ENCODE measurements around the gene CEP89.

CEP89 gene

DNA sequence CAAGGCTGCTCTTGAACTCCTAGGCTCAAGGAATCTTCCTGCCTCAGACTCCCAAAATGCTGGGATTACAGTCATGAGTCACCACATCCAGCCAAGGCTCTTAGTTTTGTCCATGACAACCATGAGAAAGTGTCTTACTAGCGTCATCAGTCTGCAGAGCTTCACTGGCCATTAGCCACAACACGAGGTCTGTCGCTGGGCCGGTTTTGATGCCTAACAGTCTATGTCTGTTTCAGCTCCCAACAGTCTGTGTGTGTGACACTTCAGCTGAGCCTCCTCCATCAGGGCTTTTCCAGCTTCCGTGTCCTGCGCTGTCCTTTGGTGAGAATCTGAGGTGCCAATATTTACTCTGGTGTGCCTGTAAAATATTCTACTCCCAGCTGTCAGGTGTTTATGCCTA, 47.6 kb downstream of the CEP89 start:
- Histone ChIP-seq H3K79me2 (ENCODE audit: low read length) (no peaks in the 10 kb centered on the region), H3K27ac (ENCODE audit: low read length) (no peak overlapping the region), H3K4me2 (ENCODE audit: low read depth, low read length) (no peak overlapping the region), H3K4me1 (ENCODE audit: low read length) (no peaks in the 10 kb centered on the region), H2AFZ (ENCODE audit: low read length) (no peak overlapping the region), H4K20me1 (ENCODE audit: insufficient read depth, low read length) (no peaks in the 10 kb centered on the region), H3F3A (ENCODE audit: insufficient read depth, low read length) (no peaks in the 10 kb centered on the region), H3K9ac (ENCODE audit: low read length) (no peak overlapping the region), H3K4me3 (ENCODE audit: low read length) (no peak overlapping the region), H3K27me3 (replicated peaks; ENCODE audit: insufficient read depth, low read length) (no peaks in the 10 kb centered on the region), H3K36me3 (replicated peaks; ENCODE audit: insufficient read depth, low read length) (no peaks in the 10 kb centered on the region), H3K9me3 (replicated peaks; ENCODE audit: insufficient read depth, low read length) (no peaks in the 10 kb centered on the region), H3K9me2 (replicated peaks; ENCODE audit: insufficient read depth, low read length) (no peaks in the 10 kb centered on the region)
- no peak for TF ChIP-seq EZH2 (optimal IDR thresholded peaks at IDR 0.05; ENCODE audit: low read depth, low read length)
- TF ChIP-seq, protein P1, sequence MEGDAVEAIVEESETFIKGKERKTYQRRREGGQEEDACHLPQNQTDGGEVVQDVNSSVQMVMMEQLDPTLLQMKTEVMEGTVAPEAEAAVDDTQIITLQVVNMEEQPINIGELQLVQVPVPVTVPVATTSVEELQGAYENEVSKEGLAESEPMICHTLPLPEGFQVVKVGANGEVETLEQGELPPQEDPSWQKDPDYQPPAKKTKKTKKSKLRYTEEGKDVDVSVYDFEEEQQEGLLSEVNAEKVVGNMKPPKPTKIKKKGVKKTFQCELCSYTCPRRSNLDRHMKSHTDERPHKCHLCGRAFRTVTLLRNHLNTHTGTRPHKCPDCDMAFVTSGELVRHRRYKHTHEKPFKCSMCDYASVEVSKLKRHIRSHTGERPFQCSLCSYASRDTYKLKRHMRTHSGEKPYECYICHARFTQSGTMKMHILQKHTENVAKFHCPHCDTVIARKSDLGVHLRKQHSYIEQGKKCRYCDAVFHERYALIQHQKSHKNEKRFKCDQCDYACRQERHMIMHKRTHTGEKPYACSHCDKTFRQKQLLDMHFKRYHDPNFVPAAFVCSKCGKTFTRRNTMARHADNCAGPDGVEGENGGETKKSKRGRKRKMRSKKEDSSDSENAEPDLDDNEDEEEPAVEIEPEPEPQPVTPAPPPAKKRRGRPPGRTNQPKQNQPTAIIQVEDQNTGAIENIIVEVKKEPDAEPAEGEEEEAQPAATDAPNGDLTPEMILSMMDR (IDR thresholded peaks at IDR 0.05; ENCODE audit: low read length), result no peak
- DNase-seq, result no peak

DNA sequence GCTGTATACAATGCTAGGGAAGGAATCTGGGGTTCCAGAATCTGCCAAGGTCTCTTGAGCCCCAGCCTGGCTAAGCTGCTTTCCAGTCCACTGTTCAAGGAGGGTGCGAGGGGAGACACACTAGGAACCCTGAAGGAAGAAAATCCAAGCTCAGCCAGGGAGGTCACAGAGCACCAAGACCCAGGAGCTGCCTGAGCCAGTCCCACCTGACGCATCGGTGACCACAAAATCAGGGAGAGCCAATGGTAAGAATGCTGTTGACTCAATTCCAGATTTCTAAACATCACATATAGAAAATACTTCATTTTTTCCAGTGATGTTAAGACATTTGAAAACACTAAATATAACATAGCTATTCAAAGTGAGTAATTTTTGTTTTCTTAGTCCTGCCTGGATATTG, 50.1 kb downstream of the CEP89 start:
- Histone ChIP-seq H3K9ac (ENCODE audit: low read length) (no peak overlapping the region), H3K36me3 (replicated peaks; ENCODE audit: insufficient read depth, low read length) (no peaks in the 10 kb centered on the region)

GRCh38 chr19:32919365-32919764, 52.4 kb downstream of the CEP89 start:
- no peak for DNase-seq
- H3K27ac ChIP-seq (ENCODE audit: low read length), result no peak overlapping the region
- TF ChIP-seq EZH2phosphoT487 (IDR thresholded peaks at IDR 0.05; ENCODE audit: low read length), result no peak
- TF ChIP-seq, protein P1 (IDR thresholded peaks at IDR 0.05; ENCODE audit: low read length), result no peak
- TF ChIP-seq EZH2 (optimal IDR thresholded peaks at IDR 0.05; ENCODE audit: low read depth, low read length), result no peak

More for the DNA sequence above, 50.1 kb downstream of the CEP89 start:
- Histone ChIP-seq H3K4me1 (ENCODE audit: low read length) (no peaks in the 10 kb centered on the region), H4K20me1 (ENCODE audit: insufficient read depth, low read length) (no peaks in the 10 kb centered on the region), H3K27me3 (replicated peaks; ENCODE audit: insufficient read depth, low read length) (no peaks in the 10 kb centered on the region), H3F3A (ENCODE audit: insufficient read depth, low read length) (no peaks in the 10 kb centered on the region), H3K9me3 (replicated peaks; ENCODE audit: insufficient read depth, low read length) (no peaks in the 10 kb centered on the region), H3K27ac (ENCODE audit: low read length) (no peak overlapping the region), H3K4me2 (ENCODE audit: low read depth, low read length) (no peak overlapping the region), H3K9me2 (replicated peaks; ENCODE audit: insufficient read depth, low read length) (no peaks in the 10 kb centered on the region), H3K4me3 (ENCODE audit: low read length) (no peak overlapping the region), H3K79me2 (ENCODE audit: low read length) (no peaks in the 10 kb centered on the region), H2AFZ (ENCODE audit: low read length) (no peak overlapping the region)
- TF ChIP-seq, protein P1 (IDR thresholded peaks at IDR 0.05; ENCODE audit: low read length), result no peak
- TF ChIP-seq EZH2phosphoT487 (IDR thresholded peaks at IDR 0.05; ENCODE audit: low read length), result no peak
- TF ChIP-seq EZH2 (optimal IDR thresholded peaks at IDR 0.05; ENCODE audit: low read depth, low read length), result no peak
- DNase-seq, result no peak

More at GRCh38 chr19:32919365-32919764, 52.4 kb downstream of the CEP89 start:
- H3F3A ChIP-seq (ENCODE audit: insufficient read depth, low read length), result peaks cover 12% of the 10 kb centered on the region
- no peaks in the 10 kb centered on the region for H3K9me2 ChIP-seq (replicated peaks; ENCODE audit: insufficient read depth, low read length)
- H3K4me3 ChIP-seq (ENCODE audit: low read length), result no peak overlapping the region
- H3K79me2 ChIP-seq (ENCODE audit: low read length), result no peaks in the 10 kb centered on the region
- no peaks in the 10 kb centered on the region for H4K20me1 ChIP-seq (ENCODE audit: insufficient read depth, low read length)
- H3K4me1 ChIP-seq (ENCODE audit: low read length), result peaks cover 5% of the 10 kb centered on the region; the same call in 1 of the 2 replicates
- no peak overlapping the region for H2AFZ ChIP-seq (ENCODE audit: low read length)
- H3K9ac ChIP-seq (ENCODE audit: low read length), result no peak overlapping the region
- H3K36me3 ChIP-seq (replicated peaks; ENCODE audit: insufficient read depth, low read length), result no peaks in the 10 kb centered on the region
- H3K4me2 ChIP-seq (ENCODE audit: low read depth, low read length), result no peak overlapping the region
- no peaks in the 10 kb centered on the region for H3K9me3 ChIP-seq (replicated peaks; ENCODE audit: insufficient read depth, low read length)
- H3K27me3 ChIP-seq (replicated peaks; ENCODE audit: insufficient read depth, low read length), result no peaks in the 10 kb centered on the region
